PC-9 (cell line): Measurements from ENCODE around the gene PLXDC2. TPM values are rescaled to one million over a fixed set of nuclear protein-coding genes. Genes with fewer than 3 reads are reported as not detected.

Experiments used
- BruUV-seq: library from RNA; stranded (reverse); fragments of 400-500 nt; replicated peaks from 2 replicates; lab custom pipeline; 2021; lab: Mats Ljungman, UMichigan
- CTCF ChIA-PET: fragments of 300-600 bp; sonication (Branson Sonifier 250); formaldehyde crosslinking; loops from one replicate; lab custom pipeline; 2022; ENCODE audit warnings: antibody characterized with exemption; lab: Charles Lee
- POLR2A ChIA-PET: fragments of 300-600 bp; sonication (Branson Sonifier 250); formaldehyde crosslinking; loops from one replicate; lab custom pipeline; 2022; ENCODE audit warnings: antibody characterized with exemption; ENCODE audit not compliant: unreplicated experiment; lab: Charles Lee
- DNase-seq, 2 experiments: peaks; one replicate each; pipeline versions ENCODE4 v3.0.0 to v3.0.0-alpha.2; 2015 to 2022; ENCODE audit warnings: mixed read lengths in 1 of 2
- H2AFZ ChIP-seq: fragments of 200-600 bp; sonication (generic); 2 replicates; pipeline ENCODE4 v1.8.1; 2017; ENCODE audit warnings: antibody characterized with exemption
- H3F3A ChIP-seq: fragments of 200-600 bp; sonication (generic); 2 replicates; pipeline ENCODE4 v1.8.1; 2017; ENCODE audit warnings: antibody characterized with exemption, mild to moderate bottlenecking, low read depth; ENCODE audit not compliant: insufficient read depth
- H3K27ac ChIP-seq: fragments of 200-600 bp; sonication (generic); 2 replicates; pipeline ENCODE4 v1.6.1; 2016; ENCODE audit warnings: mixed run types
- H3K27me3 ChIP-seq: fragments of 200-600 bp; sonication (generic); 2 replicates; pipeline ENCODE4 v1.6.1; 2016; ENCODE audit warnings: low read depth, mixed run types; ENCODE audit not compliant: insufficient read depth
- H3K36me3 ChIP-seq: fragments of 200-600 bp; sonication (generic); 2 replicates; pipeline ENCODE4 v1.6.1; 2016; ENCODE audit warnings: low read depth, mixed run types
- H3K4me1 ChIP-seq: fragments of 200-600 bp; sonication (generic); replicated peaks from 2 replicates; pipeline ENCODE4 v1.6.1; 2016; ENCODE audit warnings: mixed run types; ENCODE audit not compliant: insufficient read depth
- H3K4me2 ChIP-seq: fragments of 200-600 bp; sonication (generic); 2 replicates; pipeline ENCODE4 v1.6.1; 2017; ENCODE audit warnings: mixed run types
- H3K4me3 ChIP-seq: fragments of 200-600 bp; sonication (generic); 2 replicates; pipeline ENCODE4 v1.6.1; 2016; ENCODE audit warnings: mixed run types
- H3K79me2 ChIP-seq: fragments of 200-600 bp; sonication (generic); 2 replicates; pipeline ENCODE4 v1.6.1; 2017; ENCODE audit warnings: low read depth, mixed run types
- H3K9me2 ChIP-seq: fragments of 200-600 bp; sonication (generic); 2 replicates; pipeline ENCODE4 v1.8.1; 2017; ENCODE audit warnings: mild to moderate bottlenecking; ENCODE audit not compliant: insufficient read depth
- H3K9me3 ChIP-seq: fragments of 200-600 bp; sonication (generic); 2 replicates; pipeline ENCODE4 v1.8.1; 2016; ENCODE audit warnings: low read depth; ENCODE audit not compliant: insufficient read depth
- H4K20me1 ChIP-seq: fragments of 200-600 bp; sonication (generic); 2 replicates; pipeline ENCODE4 v1.8.1; 2017; ENCODE audit not compliant: insufficient read depth
- CTCF ChIP-seq: fragments of 200-600 bp; sonication (generic); conservative IDR thresholded peaks from 2 replicates; pipeline ENCODE4 v1.6.1; 2017; ENCODE audit warnings: mixed run types, antibody characterized with exemption, mild to moderate bottlenecking, moderate library complexity
- EZH2 ChIP-seq: fragments of 200-600 bp; sonication (generic); IDR thresholded peaks from 2 replicates; pipeline ENCODE4 v1.8.0; 2017; ENCODE audit warnings: antibody characterized with exemption, low read depth
- intact Hi-C: fragments of 100-400 bp; cut with micrococcal nuclease; formaldehyde crosslinking; loops from one replicate; pipeline ENCODE4 v1.10.0; 2022; ENCODE audit not compliant: unreplicated experiment
- total RNA-seq: library from RNA; stranded (reverse); gene quantifications from 2 replicates; pipeline ENCODE4 v1.2.3, GENCODE V29; 2021

Gene PLXDC2
- total RNA-seq, 1 experiment from 2014 or later: not detected

GRCh38 chr10:19772972-19773371, 43.3 kb upstream of the PLXDC2 start:
- intact Hi-C loops: no loop called here
- Histone ChIP-seq H3K27me3 (0 out of 2 replicates have a peak, but pooled peaks cover 6% of the 10 kb centered on the region), H3K4me1 (no peaks in the 10 kb centered on the region), H3K9me3 (no peaks in the 10 kb centered on the region), H3K4me2 (no peak overlapping the region), H4K20me1 (no peaks in the 10 kb centered on the region), H3K79me2 (no peaks in the 10 kb centered on the region), H3K4me3 (no peak overlapping the region), H3K27ac (no peak overlapping the region), H2AFZ (no peak overlapping the region), H3F3A (no peaks in the 10 kb centered on the region), H3K36me3 (no peaks in the 10 kb centered on the region), H3K9me2 (no peaks in the 10 kb centered on the region)
- ChIA-PET POLR2A (no interaction called here), CTCF (no interaction called here)
- TF ChIP-seq CTCF (no peak), EZH2 (no peak)
- DNase-seq: no peak
- BruUV-seq: no TSS peak

- Histone ChIP-seq H3K79me2 (no peaks in the 10 kb centered on the region), H3K27me3 (0 out of 2 replicates have a peak, but pooled peaks cover 6% of the 10 kb centered on the region), H3K9me3 (no peaks in the 10 kb centered on the region), H3K9me2 (no peaks in the 10 kb centered on the region), H3K4me3 (no peak overlapping the region), H3F3A (no peaks in the 10 kb centered on the region), H3K36me3 (no peaks in the 10 kb centered on the region), H4K20me1 (no peaks in the 10 kb centered on the region), H2AFZ (no peak overlapping the region), H3K4me2 (no peak overlapping the region), H3K4me1 (no peaks in the 10 kb centered on the region), H3K27ac (no peak overlapping the region)
- no TSS peak for BruUV-seq
- intact Hi-C loops: no loop called here
- CTCF ChIA-PET: no interaction called here
- TF ChIP-seq CTCF (no peak), EZH2 (no peak)
- POLR2A ChIA-PET: no interaction called here
- DNase-seq: no peak
Measured at GRCh38 chr10:19775296-19775695, 40.9 kb upstream of the PLXDC2 start.

- H3K27me3 ChIP-seq: 0 out of 2 replicates have a peak, but pooled peaks cover 3% of the 10 kb centered on the region
- CTCF ChIA-PET: no interaction called here
- no peaks in the 10 kb centered on the region for H4K20me1 ChIP-seq
- no peaks in the 10 kb centered on the region for H3K9me3 ChIP-seq
- H3K4me1 ChIP-seq: no peaks in the 10 kb centered on the region
- no peaks in the 10 kb centered on the region for H3F3A ChIP-seq
- DNase-seq: no peak
- TF ChIP-seq CTCF: no peak
- no peak for TF ChIP-seq EZH2
- intact Hi-C loops: no loop called here
- no peaks in the 10 kb centered on the region for H3K36me3 ChIP-seq
- POLR2A ChIA-PET: no interaction called here
- H3K4me3 ChIP-seq: no peak overlapping the region
- no peaks in the 10 kb centered on the region for H3K9me2 ChIP-seq
- H3K4me2 ChIP-seq: no peak overlapping the region
- no peak overlapping the region for H3K27ac ChIP-seq
- no peak overlapping the region for H2AFZ ChIP-seq
- no peaks in the 10 kb centered on the region for H3K79me2 ChIP-seq
- BruUV-seq: no TSS peak
Measured at GRCh38 chr10:19777806-19778205, 38.4 kb upstream of the PLXDC2 start.
